HCT116 (cell line): Measurements from ENCODE around the gene FAM120A.

Experiments
- CEBPB ChIP-seq: IDR thresholded peaks from 2 replicates; pipeline ENCODE4 v1.6.1; 2012; ENCODE audit warnings: low read depth
- EZH2phosphoT487 ChIP-seq: fragments of 200-600 bp; IDR thresholded peaks from 2 replicates; pipeline ENCODE4 v1.6.1; 2018; ENCODE audit warnings: antibody characterized with exemption, borderline replicate concordance
- JUND ChIP-seq: IDR thresholded peaks from 2 replicates; pipeline ENCODE4 v1.6.1; 2012
- POLR2A ChIP-seq: IDR thresholded peaks from 2 replicates; pipeline ENCODE4 v1.7.0; 2011; ENCODE audit warnings: borderline replicate concordance; ENCODE audit not compliant: insufficient read depth, insufficient read length; ENCODE audit errors: extremely low read depth
- POLR2AphosphoS5 ChIP-seq: IDR thresholded peaks from 2 replicates; pipeline ENCODE4 v1.6.1; 2011; ENCODE audit warnings: mild to moderate bottlenecking, low read depth, low read length, moderate library complexity
- RAD21 ChIP-seq: IDR thresholded peaks from 2 replicates; pipeline ENCODE4 v1.6.1; 2012; ENCODE audit warnings: low read depth, mild to moderate bottlenecking
- SIN3A ChIP-seq: IDR thresholded peaks from 2 replicates; pipeline ENCODE4 v1.6.1; 2012; ENCODE audit warnings: low read depth
- SP1 ChIP-seq: IDR thresholded peaks from 2 replicates; pipeline ENCODE4 v1.6.1; 2012; ENCODE audit warnings: low read depth
- SRF ChIP-seq: IDR thresholded peaks from 2 replicates; pipeline ENCODE4 v1.6.1; 2012; ENCODE audit warnings: low read depth
- ZNF274 ChIP-seq: fragments of 200-500 bp; sonication (Bioruptor generic); IDR thresholded peaks from 2 replicates; pipeline ENCODE4 v1.6.1; 2014; ENCODE audit warnings: mild to moderate bottlenecking, low read depth, low read length, inconsistent platforms
- TF ChIP-seq, protein P1 (sequence below), 3 experiments: fragments of 200-600 bp in 1 of 3; sonication (generic) in 1 of 3; IDR thresholded peaks in 2 of 3; conservative IDR thresholded peaks in 1 of 3; 2 replicates each; pipeline ENCODE4 v1.5.1; 2012 to 2017; ENCODE audit warnings: low read depth in 2 of 3, low read length in 2 of 3, antibody characterized with exemption in 1 of 3, borderline replicate concordance in 1 of 3, control low read depth in 1 of 3, mild to moderate bottlenecking in 1 of 3, mixed read lengths in 1 of 3, mixed run types in 1 of 3, moderate library complexity in 1 of 3; ENCODE audit not compliant: insufficient read depth in 1 of 3
- TF ChIP-seq, protein P2 (sequence below): IDR thresholded peaks from 2 replicates; pipeline ENCODE4 v1.6.1; 2011; ENCODE audit warnings: mild to moderate bottlenecking, low read length, moderate library complexity; ENCODE audit not compliant: insufficient replicate concordance; ENCODE audit errors: extremely low read depth
- TF ChIP-seq, protein P3 (sequence below): IDR thresholded peaks from 2 replicates; pipeline ENCODE4 v1.6.1; 2012; ENCODE audit warnings: low read depth

DNA sequence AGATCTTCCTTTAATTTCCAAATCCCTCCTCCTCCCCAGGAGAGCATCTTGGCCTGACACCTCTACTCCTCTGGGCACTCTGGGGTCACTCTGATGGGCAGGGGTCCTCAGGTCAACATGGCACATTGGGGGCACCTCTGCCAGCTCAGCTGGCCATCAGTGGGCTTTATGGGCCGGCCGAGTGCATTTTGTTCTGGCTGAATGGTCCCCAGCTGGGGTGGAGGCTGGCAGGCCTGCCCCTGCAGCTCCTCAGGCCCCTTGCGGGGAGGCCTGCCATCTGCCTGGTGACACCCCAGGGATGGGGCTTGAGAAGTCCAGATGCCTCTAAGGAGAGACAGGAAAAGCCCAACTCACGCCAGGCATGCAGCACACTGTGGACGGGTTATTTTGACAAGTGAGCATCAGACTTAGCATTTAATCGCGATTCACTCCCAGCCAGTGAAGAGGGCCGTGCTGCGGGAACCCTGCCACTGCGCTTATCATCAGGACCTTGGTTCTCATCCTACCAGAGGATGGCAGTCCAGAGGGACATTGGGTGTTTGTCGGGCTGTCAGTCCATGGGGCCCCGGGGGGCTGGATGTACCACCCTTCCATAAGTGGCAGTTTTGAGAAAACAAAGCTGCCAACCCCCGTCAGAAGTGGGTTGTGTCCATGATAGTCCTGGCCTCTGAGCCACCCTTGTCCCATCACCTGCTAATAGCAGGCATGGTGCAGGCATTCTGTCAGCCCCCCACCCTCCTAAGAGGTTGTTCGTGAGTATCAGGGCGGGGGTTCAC, 146.6 kb downstream of the FAM120A start:
- no peak for TF ChIP-seq POLR2A
- TF ChIP-seq, protein P1, sequence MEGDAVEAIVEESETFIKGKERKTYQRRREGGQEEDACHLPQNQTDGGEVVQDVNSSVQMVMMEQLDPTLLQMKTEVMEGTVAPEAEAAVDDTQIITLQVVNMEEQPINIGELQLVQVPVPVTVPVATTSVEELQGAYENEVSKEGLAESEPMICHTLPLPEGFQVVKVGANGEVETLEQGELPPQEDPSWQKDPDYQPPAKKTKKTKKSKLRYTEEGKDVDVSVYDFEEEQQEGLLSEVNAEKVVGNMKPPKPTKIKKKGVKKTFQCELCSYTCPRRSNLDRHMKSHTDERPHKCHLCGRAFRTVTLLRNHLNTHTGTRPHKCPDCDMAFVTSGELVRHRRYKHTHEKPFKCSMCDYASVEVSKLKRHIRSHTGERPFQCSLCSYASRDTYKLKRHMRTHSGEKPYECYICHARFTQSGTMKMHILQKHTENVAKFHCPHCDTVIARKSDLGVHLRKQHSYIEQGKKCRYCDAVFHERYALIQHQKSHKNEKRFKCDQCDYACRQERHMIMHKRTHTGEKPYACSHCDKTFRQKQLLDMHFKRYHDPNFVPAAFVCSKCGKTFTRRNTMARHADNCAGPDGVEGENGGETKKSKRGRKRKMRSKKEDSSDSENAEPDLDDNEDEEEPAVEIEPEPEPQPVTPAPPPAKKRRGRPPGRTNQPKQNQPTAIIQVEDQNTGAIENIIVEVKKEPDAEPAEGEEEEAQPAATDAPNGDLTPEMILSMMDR (IDR thresholded peaks at IDR 0.05 in 2 of 3, conservative IDR thresholded peaks at IDR 0.05 in 1 of 3; ENCODE audit: borderline replicate concordance in 1 of 3, insufficient read depth in 1 of 3, low read depth in 2 of 3, low read length in 2 of 3), result no peak
- TF ChIP-seq EZH2phosphoT487, result no peak
- TF ChIP-seq ZNF274, result no peak
- TF ChIP-seq RAD21, result no peak
- no peak for TF ChIP-seq SP1
- TF ChIP-seq JUND, result no peak
- no peak for TF ChIP-seq CEBPB
- TF ChIP-seq SRF, result no peak
- TF ChIP-seq POLR2AphosphoS5, result no peak
- TF ChIP-seq, protein P2, sequence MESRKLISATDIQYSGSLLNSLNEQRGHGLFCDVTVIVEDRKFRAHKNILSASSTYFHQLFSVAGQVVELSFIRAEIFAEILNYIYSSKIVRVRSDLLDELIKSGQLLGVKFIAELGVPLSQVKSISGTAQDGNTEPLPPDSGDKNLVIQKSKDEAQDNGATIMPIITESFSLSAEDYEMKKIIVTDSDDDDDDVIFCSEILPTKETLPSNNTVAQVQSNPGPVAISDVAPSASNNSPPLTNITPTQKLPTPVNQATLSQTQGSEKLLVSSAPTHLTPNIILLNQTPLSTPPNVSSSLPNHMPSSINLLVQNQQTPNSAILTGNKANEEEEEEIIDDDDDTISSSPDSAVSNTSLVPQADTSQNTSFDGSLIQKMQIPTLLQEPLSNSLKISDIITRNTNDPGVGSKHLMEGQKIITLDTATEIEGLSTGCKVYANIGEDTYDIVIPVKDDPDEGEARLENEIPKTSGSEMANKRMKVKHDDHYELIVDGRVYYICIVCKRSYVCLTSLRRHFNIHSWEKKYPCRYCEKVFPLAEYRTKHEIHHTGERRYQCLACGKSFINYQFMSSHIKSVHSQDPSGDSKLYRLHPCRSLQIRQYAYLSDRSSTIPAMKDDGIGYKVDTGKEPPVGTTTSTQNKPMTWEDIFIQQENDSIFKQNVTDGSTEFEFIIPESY, result no peak
- TF ChIP-seq SIN3A, result no peak
- TF ChIP-seq, protein P3, sequence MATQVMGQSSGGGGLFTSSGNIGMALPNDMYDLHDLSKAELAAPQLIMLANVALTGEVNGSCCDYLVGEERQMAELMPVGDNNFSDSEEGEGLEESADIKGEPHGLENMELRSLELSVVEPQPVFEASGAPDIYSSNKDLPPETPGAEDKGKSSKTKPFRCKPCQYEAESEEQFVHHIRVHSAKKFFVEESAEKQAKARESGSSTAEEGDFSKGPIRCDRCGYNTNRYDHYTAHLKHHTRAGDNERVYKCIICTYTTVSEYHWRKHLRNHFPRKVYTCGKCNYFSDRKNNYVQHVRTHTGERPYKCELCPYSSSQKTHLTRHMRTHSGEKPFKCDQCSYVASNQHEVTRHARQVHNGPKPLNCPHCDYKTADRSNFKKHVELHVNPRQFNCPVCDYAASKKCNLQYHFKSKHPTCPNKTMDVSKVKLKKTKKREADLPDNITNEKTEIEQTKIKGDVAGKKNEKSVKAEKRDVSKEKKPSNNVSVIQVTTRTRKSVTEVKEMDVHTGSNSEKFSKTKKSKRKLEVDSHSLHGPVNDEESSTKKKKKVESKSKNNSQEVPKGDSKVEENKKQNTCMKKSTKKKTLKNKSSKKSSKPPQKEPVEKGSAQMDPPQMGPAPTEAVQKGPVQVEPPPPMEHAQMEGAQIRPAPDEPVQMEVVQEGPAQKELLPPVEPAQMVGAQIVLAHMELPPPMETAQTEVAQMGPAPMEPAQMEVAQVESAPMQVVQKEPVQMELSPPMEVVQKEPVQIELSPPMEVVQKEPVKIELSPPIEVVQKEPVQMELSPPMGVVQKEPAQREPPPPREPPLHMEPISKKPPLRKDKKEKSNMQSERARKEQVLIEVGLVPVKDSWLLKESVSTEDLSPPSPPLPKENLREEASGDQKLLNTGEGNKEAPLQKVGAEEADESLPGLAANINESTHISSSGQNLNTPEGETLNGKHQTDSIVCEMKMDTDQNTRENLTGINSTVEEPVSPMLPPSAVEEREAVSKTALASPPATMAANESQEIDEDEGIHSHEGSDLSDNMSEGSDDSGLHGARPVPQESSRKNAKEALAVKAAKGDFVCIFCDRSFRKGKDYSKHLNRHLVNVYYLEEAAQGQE, result no peak
